ENCODE results near the gene MAPK6.
"Not testable (repeated sequence)": the region's sequence is repeated elsewhere in the genome, so short reads cannot be mapped to it uniquely, and the experiment has no call there.

Gene MAPK6

GRCh38 chr15:52094811-52095584, 76.0 kb downstream of the MAPK6 start:
- DNase-seq (ENCODE audit: extremely low spot score): no peak
- ChIA-PET POLR2A (no interaction called here), CTCF (interaction anchor here (0.7 to 3.1 kb wide), 4 partner anchors 13 to 23 kb away, joined by 3 to 19 read pairs (median 8); no protein-coding TSS in a partner anchor)
- no peak for TF ChIP-seq CTCF (IDR thresholded peaks at IDR 0.05; ENCODE audit: control extremely low read depth, extremely low read depth, low read depth, missing control alignments)

GRCh38 chr15:52095597-52096262, 76.7 kb downstream of the MAPK6 start:
- POLR2A ChIA-PET: no interaction called here
- CTCF ChIA-PET: interaction anchor here (2.1 to 3.1 kb wide), 2 partner anchors 13 to 17 kb away, joined by 12 to 19 read pairs; no protein-coding TSS in a partner anchor
- no peak for DNase-seq (ENCODE audit: extremely low spot score)
- no peak for TF ChIP-seq CTCF (IDR thresholded peaks at IDR 0.05; ENCODE audit: control extremely low read depth, extremely low read depth, low read depth, missing control alignments)

GRCh38 chr15:52096536-52096935, 77.5 kb downstream of the MAPK6 start:
- CTCF ChIA-PET: interaction anchor here (1.7 to 5.6 kb wide), 3 partner anchors 17 to 18 kb away, joined by 3 to 46 read pairs (median 19); no protein-coding TSS in a partner anchor

GRCh38 chr15:52097180-52097579, 78.2 kb downstream of the MAPK6 start:
- CTCF ChIA-PET: interaction anchor here (0.6 to 5.6 kb wide), 7 partner anchors 8 to 160 kb away, joined by 3 to 46 read pairs (median 3); no protein-coding TSS in a partner anchor
- POLR2A ChIA-PET: no interaction called here
- no peak for TF ChIP-seq CTCF (IDR thresholded peaks at IDR 0.05; ENCODE audit: control extremely low read depth, extremely low read depth, low read depth, missing control alignments)
- no peak for DNase-seq (ENCODE audit: extremely low spot score)

More at GRCh38 chr15:52096536-52096935, 77.5 kb downstream of the MAPK6 start:
- DNase-seq (ENCODE audit: extremely low spot score); POLR2A ChIA-PET: not testable (repeated sequence)

- CTCF ChIA-PET: interaction anchor here (1.0 to 5.6 kb wide), 6 partner anchors 9 to 159 kb away, joined by 3 to 46 read pairs (median 4); no protein-coding TSS in a partner anchor
- POLR2A ChIA-PET: no interaction called here
- DNase-seq (ENCODE audit: extremely low spot score): no peak
These were observed 79.3 kb downstream of the MAPK6 start for GRCh38 chr15:52098323-52098722.

GRCh38 chr15:52099651-52100272, 80.7 kb downstream of the MAPK6 start:
- no peak for TF ChIP-seq CTCF (IDR thresholded peaks at IDR 0.05; ENCODE audit: control extremely low read depth, extremely low read depth, low read depth, missing control alignments)
- CTCF ChIA-PET: interaction anchor here (0.7 to 5.6 kb wide), 3 partner anchors 10 to 128 kb away, joined by 3 to 46 read pairs (median 3); no protein-coding TSS in a partner anchor
- DNase-seq (ENCODE audit: extremely low spot score): no peak
- POLR2A ChIA-PET: no interaction called here

More at GRCh38 chr15:52098323-52098722, 79.3 kb downstream of the MAPK6 start:
- TF ChIP-seq CTCF (IDR thresholded peaks at IDR 0.05; ENCODE audit: control extremely low read depth, extremely low read depth, low read depth, missing control alignments): no peak

All from GM10248 (cell line).